Keratinocyte (primary cell): ENCODE results near the gene LIN28A.

Experiments
- EZH2 ChIP-seq: IDR thresholded peaks from one replicate; pipeline ENCODE4 v1.6.1; 2012; ENCODE audit warnings: inconsistent platforms, mild to moderate bottlenecking, low read length, moderate library complexity
- TF ChIP-seq, protein P1 (sequence below), 3 experiments: IDR thresholded peaks in 1 of 3; conservative IDR thresholded peaks in 1 of 3; optimal IDR thresholded peaks in 1 of 3; 2 replicates in 2 of 3; 3 replicates in 1 of 3; pipeline versions ENCODE3 to v1.5.1; 2011; ENCODE audit warnings: low read length in 3 of 3, mild to moderate bottlenecking in 3 of 3, moderate library complexity in 2 of 3, control low read depth in 1 of 3, inconsistent platforms in 1 of 3; ENCODE audit not compliant: insufficient read depth in 2 of 3; ENCODE audit errors: extremely low read depth in 1 of 3

DNA sequence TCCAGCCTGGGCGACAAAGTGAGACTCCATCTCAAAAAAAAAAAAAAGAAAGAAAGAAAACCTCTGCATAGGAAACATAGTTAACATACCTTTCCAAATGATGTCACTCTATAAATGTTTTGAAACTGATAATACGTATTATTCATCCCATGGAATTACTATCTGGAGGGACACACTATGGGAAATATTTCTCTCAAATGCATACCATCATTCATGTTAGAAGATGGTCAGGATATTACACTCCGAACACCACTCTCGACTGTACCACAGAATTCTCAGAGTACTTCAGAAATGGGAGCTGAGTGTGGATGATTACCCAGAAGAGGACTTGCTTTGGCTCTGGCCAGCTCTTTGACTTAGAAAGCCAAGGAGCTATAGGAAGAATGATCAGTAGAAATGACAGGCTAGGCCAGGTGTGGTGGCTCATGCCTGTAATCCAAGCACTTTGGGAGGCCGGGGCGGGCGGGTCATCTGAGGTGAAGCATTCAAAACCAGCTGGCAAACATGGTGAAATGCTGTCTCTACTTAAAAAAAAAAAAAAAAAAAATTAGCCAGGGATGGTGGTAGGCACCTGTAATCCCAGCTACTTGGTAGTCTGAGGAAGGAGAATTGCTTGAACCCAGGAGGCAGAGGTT lies 5.2 kb upstream of the LIN28A start:
- TF ChIP-seq, protein P1, sequence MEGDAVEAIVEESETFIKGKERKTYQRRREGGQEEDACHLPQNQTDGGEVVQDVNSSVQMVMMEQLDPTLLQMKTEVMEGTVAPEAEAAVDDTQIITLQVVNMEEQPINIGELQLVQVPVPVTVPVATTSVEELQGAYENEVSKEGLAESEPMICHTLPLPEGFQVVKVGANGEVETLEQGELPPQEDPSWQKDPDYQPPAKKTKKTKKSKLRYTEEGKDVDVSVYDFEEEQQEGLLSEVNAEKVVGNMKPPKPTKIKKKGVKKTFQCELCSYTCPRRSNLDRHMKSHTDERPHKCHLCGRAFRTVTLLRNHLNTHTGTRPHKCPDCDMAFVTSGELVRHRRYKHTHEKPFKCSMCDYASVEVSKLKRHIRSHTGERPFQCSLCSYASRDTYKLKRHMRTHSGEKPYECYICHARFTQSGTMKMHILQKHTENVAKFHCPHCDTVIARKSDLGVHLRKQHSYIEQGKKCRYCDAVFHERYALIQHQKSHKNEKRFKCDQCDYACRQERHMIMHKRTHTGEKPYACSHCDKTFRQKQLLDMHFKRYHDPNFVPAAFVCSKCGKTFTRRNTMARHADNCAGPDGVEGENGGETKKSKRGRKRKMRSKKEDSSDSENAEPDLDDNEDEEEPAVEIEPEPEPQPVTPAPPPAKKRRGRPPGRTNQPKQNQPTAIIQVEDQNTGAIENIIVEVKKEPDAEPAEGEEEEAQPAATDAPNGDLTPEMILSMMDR (optimal IDR thresholded peaks at IDR 0.05 in 1 of 3, IDR thresholded peaks at IDR 0.05 in 1 of 3, conservative IDR thresholded peaks at IDR 0.05 in 1 of 3; ENCODE audit: extremely low read depth in 1 of 3, insufficient read depth in 2 of 3, low read length in 3 of 3) = no peak
- TF ChIP-seq EZH2 = no peak
